Measurements from ENCODE around the gene SLC26A2.

DNA sequence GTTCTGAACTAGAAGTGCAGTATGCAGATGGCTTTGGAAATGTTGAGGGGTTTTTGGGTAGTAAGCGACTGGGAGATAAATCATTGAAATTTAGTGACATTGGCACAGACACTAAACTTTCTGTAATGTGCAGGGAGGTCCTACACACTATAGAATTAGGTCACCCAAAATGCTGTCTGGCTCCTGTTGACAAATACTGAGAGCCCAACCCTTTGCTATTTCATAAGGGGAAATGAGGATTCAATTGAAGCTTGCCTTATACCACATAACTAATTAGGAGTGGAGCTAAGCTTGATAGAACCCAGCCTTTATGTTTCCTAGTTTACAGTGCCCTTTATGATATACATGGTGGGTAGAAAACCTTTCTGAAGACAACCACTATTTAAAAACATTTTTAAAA is 62.6 kb downstream of the SLC26A2 start:
- TF ChIP-seq GATA3 (IDR thresholded peaks at IDR 0.05; ENCODE audit: low read depth, low read length) = no peak
- no peak for TF ChIP-seq GATA2 (IDR thresholded peaks at IDR 0.05; ENCODE audit: low read depth, low read length)

Measured in SH-SY5Y (cell line).